ENCODE results near the gene SPTLC3.

GRCh38 chr20:13205848-13206434 is 197.2 kb downstream of the SPTLC3 start:
- no peak for TF ChIP-seq CTCF (IDR thresholded peaks at IDR 0.05)
- TF ChIP-seq POLR2A (IDR thresholded peaks at IDR 0.05) = no peak

Data from adrenal gland (tissue), 5 donors.